OCI-LY7 (cell line): ENCODE data around the gene MTA3. TPM values are rescaled to one million over a fixed set of nuclear protein-coding genes. Genes with fewer than 3 reads are reported as not detected.
"Not testable (repeated sequence)": the region's sequence is repeated elsewhere in the genome, so short reads cannot be mapped to it uniquely, and the experiment has no call there.

ENCODE experiments used
- BruUV-seq: library from RNA; stranded (reverse); fragments of 400-500 nt; replicated peaks from 2 replicates; lab custom pipeline; 2021; lab: Mats Ljungman, UMichigan
- CTCF ChIA-PET: fragments of 300-600 bp; sonication (Branson Sonifier 250); formaldehyde crosslinking; loops from one replicate; lab custom pipeline; 2022; ENCODE audit warnings: antibody characterized with exemption; ENCODE audit not compliant: unreplicated experiment; lab: Charles Lee
- POLR2A ChIA-PET: fragments of 300-600 bp; sonication (Branson Sonifier 250); formaldehyde crosslinking; loops from one replicate; lab custom pipeline; 2022; ENCODE audit warnings: antibody characterized with exemption; lab: Charles Lee
- DNase-seq: peaks from one replicate; pipeline ENCODE4 v3.0.0-alpha.2; 2015; ENCODE audit warnings: low spot score
- H2AFZ ChIP-seq: fragments of 200-600 bp; sonication (generic), shearing (Covaris generic); 2 replicates; pipeline ENCODE4 v1.6.1; 2014; ENCODE audit warnings: mild to moderate bottlenecking, antibody characterized with exemption, low read length, moderate library complexity
- H3K27ac ChIP-seq: fragments of 200-600 bp; sonication (generic); 2 replicates; pipeline ENCODE4 v1.5.1; 2014; ENCODE audit warnings: mixed run types, low read depth, mild to moderate bottlenecking, moderate library complexity, low read length, inconsistent platforms; ENCODE audit not compliant: poor library complexity, severe bottlenecking
- H3K36me3 ChIP-seq: fragments of 200-600 bp; sonication (generic); 2 replicates; pipeline ENCODE4 v1.6.1; 2014; ENCODE audit warnings: mild to moderate bottlenecking, antibody characterized with exemption, low read length, moderate library complexity, mixed read lengths; ENCODE audit not compliant: insufficient read depth
- H3K4me1 ChIP-seq: fragments of 200-600 bp; sonication (generic); 2 replicates; pipeline ENCODE4 v1.5.1; 2014; ENCODE audit warnings: mild to moderate bottlenecking, low read length; ENCODE audit not compliant: insufficient read depth, poor library complexity, severe bottlenecking
- H3K4me2 ChIP-seq: fragments of 200-600 bp; sonication (generic); 2 replicates; pipeline ENCODE4 v1.6.1; 2014; ENCODE audit warnings: mild to moderate bottlenecking, low read length
- H3K4me3 ChIP-seq: fragments of 200-600 bp; sonication (generic); 2 replicates; pipeline ENCODE4 v1.5.1; 2014; ENCODE audit warnings: mild to moderate bottlenecking, low read depth, low read length; ENCODE audit not compliant: poor library complexity, severe bottlenecking
- H3K79me2 ChIP-seq: fragments of 200-600 bp; sonication (generic); 2 replicates; pipeline ENCODE4 v1.6.1; 2016; ENCODE audit warnings: low read depth, mild to moderate bottlenecking, low read length, moderate library complexity, mixed read lengths; ENCODE audit not compliant: insufficient read depth
- H3K9me2 ChIP-seq: fragments of 200-600 bp; sonication (generic); 2 replicates; pipeline ENCODE4 v1.6.1; 2016; ENCODE audit warnings: mild to moderate bottlenecking, low read length, mixed read lengths; ENCODE audit not compliant: insufficient read depth
- H3K9me3 ChIP-seq: fragments of 200-600 bp; sonication (generic); 2 replicates; pipeline ENCODE4 v1.6.1; 2014; ENCODE audit warnings: mild to moderate bottlenecking, mixed run types, low read length, mixed read lengths
- H4K20me1 ChIP-seq: fragments of 200-600 bp; sonication (generic); 2 replicates; pipeline ENCODE4 v1.6.1; 2014; ENCODE audit warnings: mild to moderate bottlenecking, antibody characterized with exemption, low read length, moderate library complexity, mixed read lengths; ENCODE audit not compliant: insufficient read depth
- CTCF ChIP-seq: fragments of 200-600 bp; sonication (generic); conservative IDR thresholded peaks from 2 replicates; pipeline ENCODE4 v1.5.1; 2014; ENCODE audit warnings: mild to moderate bottlenecking, antibody characterized with exemption, low read length, moderate library complexity, mixed read lengths
- EZH2phosphoT487 ChIP-seq: fragments of 200-600 bp; sonication (generic); IDR thresholded peaks from 2 replicates; pipeline ENCODE4 v1.6.1; 2018; ENCODE audit warnings: low read depth, borderline replicate concordance, mild to moderate bottlenecking, mixed run types, antibody characterized with exemption, low read length, moderate library complexity, mixed read lengths
- intact Hi-C: fragments of 100-400 bp; cut with micrococcal nuclease; formaldehyde crosslinking; loops from one replicate; pipeline ENCODE4 v1.10.0; 2022; ENCODE audit not compliant: unreplicated experiment
- total RNA-seq, 2 experiments: library from RNA; depleted of rRNA in 1 of 2; stranded (reverse); fragments of >200 nt in 1 of 2; shearing (Covaris generic) in 1 of 2; gene quantifications; 2 replicates each; pipeline ENCODE4 v1.2.3, GENCODE V29; 2014 to 2022

MTA3 gene
- total RNA-seq, 2 experiments from 2014 or later: 72.7 to 205 TPM

GRCh38 chr2:42639340-42640077 lies 71.1 kb downstream of the MTA3 start:
- POLR2A ChIA-PET: interaction anchor here (0.6 to 2.6 kb wide), 7 partner anchors 12 to 260 kb away, joined by 3 to 7 read pairs (median 5); no protein-coding TSS in a partner anchor
- H4K20me1 ChIP-seq: no peaks in the 10 kb centered on the region; the same call in 1 of the 2 replicates
- no peak for DNase-seq
- no peaks in the 10 kb centered on the region for H3K9me2 ChIP-seq
- no peaks in the 10 kb centered on the region for H3K9me3 ChIP-seq
- H3K79me2 ChIP-seq: peaks cover 83% of the 10 kb centered on the region
- no peak overlapping the region for H2AFZ ChIP-seq
- H3K4me2 ChIP-seq: peak overlapping the region; percentile 51
- H3K27ac ChIP-seq: peak overlapping the region; percentile 23
- no TSS peak for BruUV-seq
- CTCF ChIA-PET: no interaction called here
- H3K4me1 ChIP-seq: peaks cover 26% of the 10 kb centered on the region
- intact Hi-C loops: no loop called here
- TF ChIP-seq EZH2phosphoT487: no peak
- TF ChIP-seq CTCF: no peak
- H3K36me3 ChIP-seq: peaks cover 90% of the 10 kb centered on the region
- H3K4me3 ChIP-seq: no peak overlapping the region

- H3K9me3 ChIP-seq: no peaks in the 10 kb centered on the region
- H3K27ac ChIP-seq: peak overlapping the region; percentile 23
- H3K4me3 ChIP-seq: no peak overlapping the region
- no peak overlapping the region for H3K4me2 ChIP-seq
- POLR2A ChIA-PET: interaction anchor here (1.9 to 2.6 kb wide), 2 partner anchors 15 to 20 kb away, joined by 6 to 7 read pairs; no protein-coding TSS in a partner anchor
- TF ChIP-seq CTCF (no peak), EZH2phosphoT487 (no peak)
- intact Hi-C loops: no loop called here
- peaks cover 90% of the 10 kb centered on the region for H3K36me3 ChIP-seq
- DNase-seq: no peak
- no TSS peak for BruUV-seq
- no peaks in the 10 kb centered on the region for H3K9me2 ChIP-seq
- no peaks in the 10 kb centered on the region; the same call in 1 of the 2 replicates for H4K20me1 ChIP-seq
- peaks cover 77% of the 10 kb centered on the region for H3K79me2 ChIP-seq
- H3K4me1 ChIP-seq: peaks cover 26% of the 10 kb centered on the region
- no peak overlapping the region for H2AFZ ChIP-seq
- CTCF ChIA-PET: no interaction called here
Observed at GRCh38 chr2:42640261-42640660, 71.8 kb downstream of the MTA3 start.

- intact Hi-C loops, H3K27ac ChIP-seq, DNase-seq, H3K4me3 ChIP-seq, H3K9me2 ChIP-seq, H3K4me2 ChIP-seq, BruUV-seq, H3K9me3 ChIP-seq, H2AFZ ChIP-seq, H4K20me1 ChIP-seq: not testable (repeated sequence)
- peaks cover 89% of the 10 kb centered on the region for H3K36me3 ChIP-seq
- ChIA-PET CTCF (interaction anchor here (0.6 kb wide), 1 partner anchor 11 kb away, joined by 3 read pairs; no protein-coding TSS in a partner anchor), POLR2A (interaction anchor here (1.1 to 1.3 kb wide), 2 partner anchors 17 to 96 kb away, joined by 3 read pairs; no protein-coding TSS in a partner anchor)
- H3K79me2 ChIP-seq: peaks cover 70% of the 10 kb centered on the region
- peaks cover 23% of the 10 kb centered on the region for H3K4me1 ChIP-seq
Observed at GRCh38 chr2:42642371-42642770, 73.9 kb downstream of the MTA3 start.
